Midbrain (tissue), 1 donor: Measurements from ENCODE around the gene POLH.
"Not testable (repeated sequence)": the region's sequence is repeated elsewhere in the genome, so short reads cannot be mapped to it uniquely, and the experiment has no call there.

Experiments used
- DNase-seq: peaks from one replicate; lab custom pipeline; 2025; lab: John Stamatoyannopoulos, UW

The POLH gene

GRCh38 chr6:43575772-43576551, at the start of gene POLH, which contains the start of gene XPO5:
TSS of gene POLH (plus strand) at chr6:43576185. CDS start at chr6:43582320, 6,135 bp downstream.
TSS of gene XPO5 (minus strand) at chr6:43576038. CDS start at chr6:43575864, 174 bp downstream.
- peak; percentile 91 for DNase-seq

GRCh38 chr6:43532201-43532600, 43.8 kb upstream of the POLH start:
- no peak for DNase-seq

GRCh38 chr6:43538986-43539385, 37.0 kb upstream of the POLH start:
- DNase-seq = not testable (repeated sequence)

GRCh38 chr6:43539409-43539808, 36.6 kb upstream of the POLH start:
- DNase-seq = not testable (repeated sequence)

GRCh38 chr6:43540507-43540906, 35.5 kb upstream of the POLH start:
- no peak for DNase-seq

- DNase-seq = no peak
Measured at GRCh38 chr6:43541774-43542471, 34.1 kb upstream of the POLH start.

GRCh38 chr6:43544461-43544860, 31.5 kb upstream of the POLH start:
- no peak for DNase-seq

- DNase-seq = no peak
Measured at GRCh38 chr6:43547222-43547621, 28.8 kb upstream of the POLH start.

- not testable (repeated sequence) for DNase-seq
Measured at GRCh38 chr6:43557620-43558019, 18.4 kb upstream of the POLH start.

GRCh38 chr6:43559328-43559727, 16.7 kb upstream of the POLH start:
- no peak for DNase-seq

- DNase-seq = no peak
Measured at GRCh38 chr6:43570876-43571441, 5.0 kb upstream of the POLH start.

- DNase-seq = no peak
Measured at GRCh38 chr6:43572015-43572414, 4.0 kb upstream of the POLH start.

GRCh38 chr6:43575105-43575771, 747 bp upstream of the POLH start:
- no peak for DNase-seq

GRCh38 chr6:43578748-43579147, 2.8 kb downstream of the POLH start:
- DNase-seq = no peak

- no peak for DNase-seq
Measured at GRCh38 chr6:43579171-43579570, 3.2 kb downstream of the POLH start.

- no peak for DNase-seq
Measured at GRCh38 chr6:43582911-43583310, 6.9 kb downstream of the POLH start.

GRCh38 chr6:43584892-43585570, 9.0 kb downstream of the POLH start:
- DNase-seq = no peak

GRCh38 chr6:43588194-43588593, 12.2 kb downstream of the POLH start:
- DNase-seq = no peak

GRCh38 chr6:43589564-43589963, 13.6 kb downstream of the POLH start:
- DNase-seq = not testable (repeated sequence)

GRCh38 chr6:43593938-43594337, 18.0 kb downstream of the POLH start:
- no peak for DNase-seq

GRCh38 chr6:43600595-43600994, 24.6 kb downstream of the POLH start:
- DNase-seq = no peak

GRCh38 chr6:43604174-43604573, 28.2 kb downstream of the POLH start:
- no peak for DNase-seq
